ENCODE data around the gene UGT8.

UGT8 gene

GRCh38 chr4:114717432-114717831, 118.8 kb downstream of the UGT8 start:
- Histone ChIP-seq H3K79me2 (ENCODE audit: insufficient read depth, low read depth) (no peaks in the 10 kb centered on the region), H3K27ac (no peak overlapping the region), H4K20me1 (ENCODE audit: insufficient read depth) (no peaks in the 10 kb centered on the region), H3K36me3 (ENCODE audit: insufficient read depth) (no peaks in the 10 kb centered on the region), H3K4me3 (IDR thresholded peaks at IDR 0.05; ENCODE audit: insufficient read depth, low read depth, low read length) (no peak overlapping the region), H3K27me3 (ENCODE audit: insufficient read depth, low read depth) (no peaks in the 10 kb centered on the region), H3K4me2 (no peak overlapping the region), H2AFZ (ENCODE audit: low read depth) (no peak overlapping the region), H3K4me1 (ENCODE audit: low read depth, poor library complexity, severe bottlenecking) (no peaks in the 10 kb centered on the region), H3K9ac (no peak overlapping the region)
- TF ChIP-seq CTCF (conservative IDR thresholded peaks at IDR 0.05; ENCODE audit: low read depth, low read length): no peak

- H3K27me3 ChIP-seq (ENCODE audit: insufficient read depth, low read depth): no peaks in the 10 kb centered on the region
- H3K4me1 ChIP-seq (ENCODE audit: low read depth, poor library complexity, severe bottlenecking): no peaks in the 10 kb centered on the region
- H3K9ac ChIP-seq: no peak overlapping the region
- no peaks in the 10 kb centered on the region for H3K36me3 ChIP-seq (ENCODE audit: insufficient read depth)
- no peaks in the 10 kb centered on the region for H4K20me1 ChIP-seq (ENCODE audit: insufficient read depth)
- no peak overlapping the region for H3K27ac ChIP-seq
- H2AFZ ChIP-seq (ENCODE audit: low read depth): no peak overlapping the region
- H3K4me3 ChIP-seq (IDR thresholded peaks at IDR 0.05; ENCODE audit: insufficient read depth, low read depth, low read length): no peak overlapping the region
- no peaks in the 10 kb centered on the region for H3K79me2 ChIP-seq (ENCODE audit: insufficient read depth, low read depth)
- no peak for TF ChIP-seq CTCF (conservative IDR thresholded peaks at IDR 0.05; ENCODE audit: low read depth, low read length)
- H3K4me2 ChIP-seq: no peak overlapping the region
These were observed 126.5 kb downstream of the UGT8 start for GRCh38 chr4:114725066-114725465.

- Histone ChIP-seq H3K27ac (no peak overlapping the region), H3K36me3 (ENCODE audit: insufficient read depth) (no peaks in the 10 kb centered on the region), H2AFZ (ENCODE audit: low read depth) (no peak overlapping the region)
These were observed 128.9 kb downstream of the UGT8 start for GRCh38 chr4:114727461-114727860.

More at GRCh38 chr4:114727461-114727860, 128.9 kb downstream of the UGT8 start:
- Histone ChIP-seq H3K4me3 (IDR thresholded peaks at IDR 0.05; ENCODE audit: insufficient read depth, low read depth, low read length) (no peak overlapping the region), H3K4me1 (ENCODE audit: low read depth, poor library complexity, severe bottlenecking) (no peaks in the 10 kb centered on the region), H3K79me2 (ENCODE audit: insufficient read depth, low read depth) (no peaks in the 10 kb centered on the region), H3K9ac (no peak overlapping the region), H4K20me1 (ENCODE audit: insufficient read depth) (no peaks in the 10 kb centered on the region), H3K4me2 (no peak overlapping the region), H3K27me3 (ENCODE audit: insufficient read depth, low read depth) (no peaks in the 10 kb centered on the region)
- TF ChIP-seq CTCF (conservative IDR thresholded peaks at IDR 0.05; ENCODE audit: low read depth, low read length): no peak

Measured in KMS-11 (cell line).